PC-3 (cell line): ENCODE measurements around the gene GBF1.

Source experiments
- EZH2 ChIP-seq: fragments of 300-600 bp; sonication (generic); IDR thresholded peaks from one replicate; pipeline ENCODE4 v1.6.1; 2017; ENCODE audit warnings: antibody characterized with exemption, mild to moderate bottlenecking, low read length; ENCODE audit not compliant: unreplicated experiment
- TF ChIP-seq, protein P1 (sequence below): fragments of 300-600 bp; sonication (generic); conservative IDR thresholded peaks from 2 replicates; pipeline ENCODE4 v1.5.1; 2017; ENCODE audit warnings: antibody characterized with exemption, low read depth, mild to moderate bottlenecking, low read length

GRCh38 chr10:102286216-102286615, 40.9 kb downstream of the GBF1 start:
- TF ChIP-seq, protein P1, sequence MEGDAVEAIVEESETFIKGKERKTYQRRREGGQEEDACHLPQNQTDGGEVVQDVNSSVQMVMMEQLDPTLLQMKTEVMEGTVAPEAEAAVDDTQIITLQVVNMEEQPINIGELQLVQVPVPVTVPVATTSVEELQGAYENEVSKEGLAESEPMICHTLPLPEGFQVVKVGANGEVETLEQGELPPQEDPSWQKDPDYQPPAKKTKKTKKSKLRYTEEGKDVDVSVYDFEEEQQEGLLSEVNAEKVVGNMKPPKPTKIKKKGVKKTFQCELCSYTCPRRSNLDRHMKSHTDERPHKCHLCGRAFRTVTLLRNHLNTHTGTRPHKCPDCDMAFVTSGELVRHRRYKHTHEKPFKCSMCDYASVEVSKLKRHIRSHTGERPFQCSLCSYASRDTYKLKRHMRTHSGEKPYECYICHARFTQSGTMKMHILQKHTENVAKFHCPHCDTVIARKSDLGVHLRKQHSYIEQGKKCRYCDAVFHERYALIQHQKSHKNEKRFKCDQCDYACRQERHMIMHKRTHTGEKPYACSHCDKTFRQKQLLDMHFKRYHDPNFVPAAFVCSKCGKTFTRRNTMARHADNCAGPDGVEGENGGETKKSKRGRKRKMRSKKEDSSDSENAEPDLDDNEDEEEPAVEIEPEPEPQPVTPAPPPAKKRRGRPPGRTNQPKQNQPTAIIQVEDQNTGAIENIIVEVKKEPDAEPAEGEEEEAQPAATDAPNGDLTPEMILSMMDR, result no peak
- TF ChIP-seq EZH2, result no peak
